ENCODE measurements around the gene CAPN9.

The CAPN9 gene

GRCh38 chr1:230794431-230794830 is 47.2 kb downstream of the CAPN9 start:
- FAIRE-seq (no peak), DNase-seq (ENCODE audit: insufficient read length, low spot score) (no peak)

GRCh38 chr1:230794871-230795605 is 47.9 kb downstream of the CAPN9 start:
- no peak for FAIRE-seq
- DNase-seq (ENCODE audit: insufficient read length, low spot score) = no peak

- DNase-seq (ENCODE audit: insufficient read length, low spot score) = no peak
- FAIRE-seq = no peak
Measured at GRCh38 chr1:230796626-230797025, 49.4 kb downstream of the CAPN9 start.

GRCh38 chr1:230797376-230797920 is 50.3 kb downstream of the CAPN9 start:
- DNase-seq (ENCODE audit: insufficient read length, low spot score) (no peak), FAIRE-seq (no peak)

GRCh38 chr1:230797942-230798365 is 50.8 kb downstream of the CAPN9 start:
- DNase-seq (ENCODE audit: insufficient read length, low spot score) = peak; percentile 79
- peak; percentile 52 for FAIRE-seq

- FAIRE-seq (no peak), DNase-seq (ENCODE audit: insufficient read length, low spot score) (no peak)
Measured at GRCh38 chr1:230798491-230798890, 51.3 kb downstream of the CAPN9 start.

- no peak for FAIRE-seq
- no peak for DNase-seq (ENCODE audit: insufficient read length, low spot score)
Measured at GRCh38 chr1:230800891-230801840, 54.0 kb downstream of the CAPN9 start.

GRCh38 chr1:230804396-230804795 is 57.2 kb downstream of the CAPN9 start:
- no peak for FAIRE-seq
- DNase-seq (ENCODE audit: insufficient read length, low spot score) = no peak

- FAIRE-seq (no peak), DNase-seq (ENCODE audit: insufficient read length, low spot score) (no peak)
Measured at GRCh38 chr1:230806552-230806951, 59.4 kb downstream of the CAPN9 start.

- DNase-seq (ENCODE audit: insufficient read length, low spot score) (no peak), FAIRE-seq (no peak)
Measured at GRCh38 chr1:230807029-230807428, 59.8 kb downstream of the CAPN9 start.

- DNase-seq (ENCODE audit: insufficient read length, low spot score) (no peak), FAIRE-seq (no peak)
Measured at GRCh38 chr1:230807561-230808280, 60.5 kb downstream of the CAPN9 start.

GRCh38 chr1:230808281-230808872 is 61.2 kb downstream of the CAPN9 start:
- no peak for FAIRE-seq

GRCh38 chr1:230809256-230809990 is 62.2 kb downstream of the CAPN9 start:
- DNase-seq (ENCODE audit: insufficient read length, low spot score) (no peak), FAIRE-seq (no peak)

More at GRCh38 chr1:230808281-230808872, 61.2 kb downstream of the CAPN9 start:
- no peak for DNase-seq (ENCODE audit: insufficient read length, low spot score)

GRCh38 chr1:230812568-230812967 is 65.4 kb downstream of the CAPN9 start:
- no peak for FAIRE-seq

GRCh38 chr1:230814949-230815692 is 67.9 kb downstream of the CAPN9 start:
- no peak for FAIRE-seq

More at GRCh38 chr1:230812568-230812967, 65.4 kb downstream of the CAPN9 start:
- DNase-seq (ENCODE audit: insufficient read length, low spot score) = no peak

GRCh38 chr1:230816018-230816417 is 68.8 kb downstream of the CAPN9 start:
- DNase-seq (ENCODE audit: insufficient read length, low spot score) = no peak
- no peak for FAIRE-seq

More at GRCh38 chr1:230814949-230815692, 67.9 kb downstream of the CAPN9 start:
- DNase-seq (ENCODE audit: insufficient read length, low spot score) = no peak

GRCh38 chr1:230818367-230818766 is 71.2 kb downstream of the CAPN9 start:
- no peak for DNase-seq (ENCODE audit: insufficient read length, low spot score)
- no peak for FAIRE-seq

GRCh38 chr1:230818901-230819300 is 71.7 kb downstream of the CAPN9 start:
- DNase-seq (ENCODE audit: insufficient read length, low spot score) = no peak
- no peak for FAIRE-seq

- DNase-seq (ENCODE audit: insufficient read length, low spot score) (no peak), FAIRE-seq (no peak)
Measured at GRCh38 chr1:230819976-230820375, 72.8 kb downstream of the CAPN9 start.

Data from HTR-8/SVneo (cell line).